ENCODE data around the gene MTHFR.

Gene MTHFR

GRCh38 chr1:11805422-11806306, at the start of gene MTHFR, which contains the start of gene CLCN6:
Gene MTHFR, minus strand, starts transcription at chr1:11805964. Its CDS starts 2,848 bp downstream, at chr1:11803116.
Gene CLCN6, plus strand, starts transcription at chr1:11806191. Its CDS starts 72 bp downstream, at chr1:11806263.
- peak; percentile 98 for DNase-seq (ENCODE audit: low read depth)

- DNase-seq (ENCODE audit: low read depth), result no peak
Measured at GRCh38 chr1:11855430-11855829, 49.7 kb upstream of the MTHFR start.

GRCh38 chr1:11854519-11854918, 48.8 kb upstream of the MTHFR start:
- no peak for DNase-seq (ENCODE audit: low read depth)

GRCh38 chr1:11851180-11851579, 45.4 kb upstream of the MTHFR start:
- DNase-seq (ENCODE audit: low read depth), result no peak

- no peak for DNase-seq (ENCODE audit: low read depth)
Measured at GRCh38 chr1:11850156-11850555, 44.4 kb upstream of the MTHFR start.

- DNase-seq (ENCODE audit: low read depth), result no peak
Measured at GRCh38 chr1:11848373-11848700, 42.6 kb upstream of the MTHFR start.

- DNase-seq (ENCODE audit: low read depth), result peak; percentile 10
Measured at GRCh38 chr1:11847667-11848372, 42.1 kb upstream of the MTHFR start, which contains the start of gene NPPA. Gene NPPA, minus strand, starts transcription at chr1:11847783. Its CDS starts 99 bp downstream, at chr1:11847684.

- no peak for DNase-seq (ENCODE audit: low read depth)
Measured at GRCh38 chr1:11845641-11846335, 40.0 kb upstream of the MTHFR start.

GRCh38 chr1:11842154-11843041, 36.6 kb upstream of the MTHFR start:
- DNase-seq (ENCODE audit: low read depth), result no peak

- no peak for DNase-seq (ENCODE audit: low read depth)
Measured at GRCh38 chr1:11841245-11842153, 35.7 kb upstream of the MTHFR start.

GRCh38 chr1:11839727-11840705, 34.3 kb upstream of the MTHFR start:
- no peak for DNase-seq (ENCODE audit: low read depth)

- peak; percentile 23 for DNase-seq (ENCODE audit: low read depth)
Measured at GRCh38 chr1:11838349-11839272, 32.8 kb upstream of the MTHFR start.

- DNase-seq (ENCODE audit: low read depth), result no peak
Measured at GRCh38 chr1:11837767-11838348, 32.1 kb upstream of the MTHFR start.

GRCh38 chr1:11836955-11837766, 31.4 kb upstream of the MTHFR start:
- no peak for DNase-seq (ENCODE audit: low read depth)

GRCh38 chr1:11835441-11836225, 29.9 kb upstream of the MTHFR start:
- no peak for DNase-seq (ENCODE audit: low read depth)

- DNase-seq (ENCODE audit: low read depth), result no peak
Measured at GRCh38 chr1:11833900-11834299, 28.1 kb upstream of the MTHFR start.

All from GM04504 (cell line).